Activated CD8-positive, alpha-beta memory T cell treated with anti-CD3 and anti-CD28 coated beads, Interleukin-2, amount 50 U/mL, for 1 hour (primary cell): Measurements from ENCODE around the gene SIGLEC15.
"Not testable (repeated sequence)": the region's sequence is repeated elsewhere in the genome, so short reads cannot be mapped to it uniquely, and the experiment has no call there.

Experiments used
- DNase-seq: peaks from one replicate; pipeline ENCODE4 v3.0.0-alpha.2; 2020; ENCODE audit errors: extremely low read depth

SIGLEC15 gene

GRCh38 chr18:45820106-45820745, 5.2 kb upstream of the SIGLEC15 start:
- no peak for DNase-seq

- DNase-seq, result no peak
Observed at GRCh38 chr18:45821026-45821425, 4.4 kb upstream of the SIGLEC15 start.

DNA sequence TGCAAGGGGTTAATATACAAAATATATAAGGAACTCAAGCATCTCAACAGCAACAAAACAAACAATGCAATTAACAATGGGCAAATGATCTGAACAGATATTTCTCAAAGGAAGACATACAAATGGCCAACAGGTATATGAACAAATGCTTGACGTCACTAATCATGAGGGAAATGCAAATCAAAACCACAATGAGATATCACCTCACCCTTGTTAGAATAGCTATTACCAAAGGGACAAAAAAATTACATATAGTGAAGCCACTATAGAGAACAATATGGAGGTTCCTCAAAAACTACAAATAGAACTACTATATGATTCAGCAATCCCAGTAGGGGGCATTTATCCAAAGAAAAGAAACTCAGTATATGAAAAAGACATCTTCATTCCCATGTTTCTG, 3.8 kb upstream of the SIGLEC15 start:
- DNase-seq, result no peak

DNA sequence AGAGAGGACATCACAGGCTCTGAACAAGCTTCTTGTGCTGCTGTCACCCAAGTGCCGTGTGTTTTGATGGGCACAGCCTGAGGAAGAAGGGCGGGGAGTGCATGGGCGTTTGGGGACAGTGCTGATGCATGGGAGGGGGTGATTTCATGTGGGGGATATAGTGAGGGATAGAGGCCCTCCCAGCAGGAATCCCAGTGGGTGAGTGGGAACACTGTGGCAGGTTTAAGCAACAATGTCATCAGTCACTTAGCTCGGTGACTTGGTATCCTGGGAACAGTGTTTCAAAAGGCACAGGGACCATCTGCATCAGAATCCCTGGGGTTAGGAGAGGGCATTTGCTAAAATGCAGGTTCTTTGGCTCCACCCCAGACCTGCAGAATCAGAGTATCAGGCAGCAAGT, 609 bp downstream of the SIGLEC15 start:
- no peak for DNase-seq

GRCh38 chr18:45826716-45827115, 1.2 kb downstream of the SIGLEC15 start:
- DNase-seq, result not testable (repeated sequence)

DNA sequence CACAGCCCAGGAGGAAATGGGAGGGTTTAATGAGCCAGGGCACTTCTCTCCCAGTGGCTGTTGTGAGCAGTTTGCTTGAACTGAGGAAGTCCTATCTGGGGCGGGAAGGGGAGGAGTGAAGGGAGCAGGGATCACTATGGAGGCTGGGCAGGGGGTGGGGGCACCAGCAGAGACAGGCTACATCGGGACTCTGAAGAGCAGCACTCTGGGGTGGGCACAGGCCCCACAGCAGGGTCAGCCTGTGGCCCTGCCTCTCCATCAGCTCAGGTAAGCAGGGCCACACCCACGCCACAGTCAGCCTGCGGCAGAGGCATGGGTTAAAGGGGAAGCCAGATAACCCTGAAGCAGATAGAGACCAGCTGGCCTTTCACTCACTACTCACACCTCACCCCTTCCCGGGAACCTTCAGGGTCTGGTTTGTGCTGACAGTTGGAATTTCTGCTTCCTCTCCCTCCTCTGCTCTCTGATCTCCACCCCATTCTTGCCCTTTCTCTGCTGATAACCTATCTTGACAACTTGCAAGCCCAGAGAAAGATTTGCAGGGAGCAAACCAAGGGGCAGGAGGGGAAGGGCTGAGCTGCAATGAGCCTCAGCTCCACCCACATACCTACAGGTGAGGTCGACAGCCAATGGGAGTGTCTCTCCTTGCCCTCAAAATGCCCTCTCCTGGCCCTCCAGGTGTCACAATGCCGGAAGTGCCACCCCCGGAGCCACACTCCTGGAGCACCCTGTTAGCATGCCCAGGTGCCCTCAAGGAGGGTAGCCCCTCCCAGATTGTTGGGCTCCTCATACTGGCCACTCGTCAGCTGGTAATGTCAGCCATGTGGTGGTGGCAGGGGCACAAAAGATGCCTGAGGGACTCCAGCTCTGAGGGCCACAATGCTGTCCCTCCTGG, 3.7 kb downstream of the SIGLEC15 start:
- DNase-seq, result no peak

GRCh38 chr18:45829855-45830254, 4.4 kb downstream of the SIGLEC15 start:
- DNase-seq, result no peak

- DNase-seq, result no peak
Observed at GRCh38 chr18:45830917-45831316, 5.4 kb downstream of the SIGLEC15 start.

DNA sequence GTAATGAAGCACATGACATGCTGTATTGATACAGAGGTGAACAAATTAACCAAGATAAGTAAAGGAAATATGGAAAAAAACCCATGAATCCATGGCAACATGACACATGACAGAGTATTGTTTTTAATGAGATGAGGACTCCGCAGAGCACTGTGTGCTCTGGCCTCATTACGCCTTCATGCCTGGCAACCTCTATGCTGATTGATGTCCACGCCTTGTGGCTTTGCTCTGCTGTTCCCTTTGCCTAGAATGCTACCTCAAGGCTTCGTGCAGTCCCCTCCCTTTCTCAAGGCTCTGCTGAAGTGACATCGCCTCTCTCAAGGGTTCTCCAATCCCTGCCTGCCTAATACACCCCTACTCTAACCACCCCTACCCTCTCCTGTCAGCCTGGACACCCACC, 8.4 kb downstream of the SIGLEC15 start:
- DNase-seq, result no peak

GRCh38 chr18:45834306-45834705, 8.8 kb downstream of the SIGLEC15 start:
- no peak for DNase-seq

DNA sequence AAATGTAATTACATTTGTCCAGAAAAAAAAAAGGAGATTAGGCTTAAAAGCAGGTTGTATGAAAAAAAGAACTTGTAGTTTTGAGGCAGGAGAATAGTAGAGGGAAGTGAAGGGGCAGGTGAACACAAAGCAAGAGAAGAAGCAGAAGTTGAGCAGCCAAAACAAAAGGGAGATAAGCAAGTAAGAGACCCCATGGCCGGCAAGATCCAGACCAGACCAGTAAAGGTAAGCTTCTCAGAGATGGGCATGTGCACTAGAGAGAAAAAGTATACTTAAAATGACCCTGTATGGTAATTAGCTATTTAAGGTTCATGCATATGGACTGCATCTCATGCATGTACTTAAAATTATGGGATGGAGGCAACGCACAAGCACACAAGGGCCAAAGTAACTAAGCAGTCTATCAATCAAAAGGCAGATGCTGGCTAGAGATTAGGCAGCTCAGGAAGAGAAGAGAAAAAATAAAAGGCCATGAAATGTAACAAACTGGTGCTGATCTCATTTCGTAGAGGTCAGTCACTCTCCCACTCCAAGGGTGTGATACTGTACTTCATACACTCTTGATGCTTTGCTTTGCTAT, 9.7 kb downstream of the SIGLEC15 start:
- DNase-seq, result no peak

GRCh38 chr18:45836242-45837205, 11.0 kb downstream of the SIGLEC15 start:
- DNase-seq, result no peak

GRCh38 chr18:45837283-45838070, 12.0 kb downstream of the SIGLEC15 start:
- no peak for DNase-seq

DNA sequence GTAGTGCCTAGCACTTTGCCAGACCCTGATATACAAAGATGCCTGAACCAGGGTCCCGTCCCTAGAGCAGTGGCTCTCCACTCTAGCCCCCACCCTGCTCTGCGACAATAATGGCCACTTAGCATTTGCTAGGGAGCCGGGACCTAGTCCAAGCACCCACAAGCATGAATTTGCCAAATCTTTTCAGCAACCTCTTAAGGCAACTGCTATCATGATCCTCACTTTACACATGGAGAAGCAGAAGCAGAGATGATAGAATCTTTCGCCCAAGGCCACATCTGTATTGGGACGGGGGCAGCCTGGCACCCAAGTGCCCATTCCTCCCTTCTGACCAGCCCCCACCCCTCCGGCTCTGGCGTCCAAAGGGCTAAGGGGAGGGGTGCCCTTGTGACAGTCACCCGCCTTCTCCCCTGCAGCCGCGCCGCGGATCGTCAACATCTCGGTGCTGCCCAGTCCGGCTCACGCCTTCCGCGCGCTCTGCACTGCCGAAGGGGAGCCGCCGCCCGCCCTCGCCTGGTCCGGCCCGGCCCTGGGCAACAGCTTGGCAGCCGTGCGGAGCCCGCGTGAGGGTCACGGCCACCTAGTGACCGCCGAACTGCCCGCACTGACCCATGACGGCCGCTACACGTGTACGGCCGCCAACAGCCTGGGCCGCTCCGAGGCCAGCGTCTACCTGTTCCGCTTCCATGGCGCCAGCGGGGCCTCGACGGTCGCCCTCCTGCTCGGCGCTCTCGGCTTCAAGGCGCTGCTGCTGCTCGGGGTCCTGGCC, 13.0 kb downstream of the SIGLEC15 start:
- DNase-seq, result no peak

- no peak for DNase-seq
Observed at GRCh38 chr18:45839414-45840395, 14.2 kb downstream of the SIGLEC15 start.

- no peak for DNase-seq
Observed at GRCh38 chr18:45841060-45841764, 15.7 kb downstream of the SIGLEC15 start.

- DNase-seq, result no peak
Observed at GRCh38 chr18:45841765-45842442, 16.4 kb downstream of the SIGLEC15 start.

GRCh38 chr18:45843019-45843418, 17.5 kb downstream of the SIGLEC15 start:
- no peak for DNase-seq
